Liver (tissue), 9 donors: ENCODE data around the gene SOX11. TPM values are rescaled to one million over a fixed set of nuclear protein-coding genes. Genes with fewer than 3 reads are reported as not detected.

Experiments
- DNase-seq: peaks from one replicate; pipeline ENCODE4 v3.0.0-alpha.2; 2017; ENCODE audit warnings: low spot score
- H3K27ac ChIP-seq, 2 donors: one replicate each; pipeline ENCODE4 v1.7.0; 2013; ENCODE audit warnings: inconsistent platforms in 2 of 2, low read length in 2 of 2, control low read depth in 1 of 2, low read depth in 1 of 2, mild to moderate bottlenecking in 1 of 2
- H3K27me3 ChIP-seq, 4 donors: one replicate each; pipeline versions ENCODE4 v1.6.1 to v1.7.0; 2013; ENCODE audit warnings: low read length in 3 of 4, inconsistent platforms in 1 of 4, mild to moderate bottlenecking in 1 of 4, moderate library complexity in 1 of 4; ENCODE audit not compliant: control insufficient read depth in 4 of 4, insufficient read depth in 4 of 4
- H3K36me3 ChIP-seq, 4 donors: one replicate each; pipeline versions ENCODE4 v1.6.1 to v1.7.0; 2013; ENCODE audit warnings: low read length in 3 of 4, mild to moderate bottlenecking in 3 of 4, low read depth in 1 of 4, moderate library complexity in 1 of 4; ENCODE audit not compliant: control insufficient read depth in 4 of 4, insufficient read depth in 3 of 4
- H3K4me1 ChIP-seq, 4 donors: one replicate each; pipeline versions ENCODE4 v1.6.1 to v1.7.0; 2013; ENCODE audit warnings: low read length in 3 of 4, mild to moderate bottlenecking in 3 of 4, moderate library complexity in 1 of 4; ENCODE audit not compliant: control insufficient read depth in 4 of 4, insufficient read depth in 4 of 4
- H3K4me3 ChIP-seq, 3 donors: one replicate each; pipeline versions ENCODE4 v1.6.1 to v1.7.0; 2013; ENCODE audit warnings: low read length in 3 of 3, control low read depth in 1 of 3, low read depth in 1 of 3, mild to moderate bottlenecking in 1 of 3
- H3K9ac ChIP-seq, 2 donors: one replicate each; pipeline ENCODE4 v1.7.0; 2013; ENCODE audit warnings: low read length in 2 of 2, mild to moderate bottlenecking in 2 of 2, moderate library complexity in 2 of 2, control low read depth in 1 of 2, low read depth in 1 of 2
- H3K9me3 ChIP-seq, 4 donors: one replicate each; pipeline versions ENCODE4 v1.6.1 to v1.7.0; 2013; ENCODE audit warnings: low read length in 3 of 4; ENCODE audit not compliant: control insufficient read depth in 4 of 4
- EGR1 ChIP-seq, 2 donors: IDR thresholded peaks; 2 replicates each; pipeline ENCODE4 v1.6.1; 2016 to 2018; ENCODE audit warnings: antibody characterized with exemption in 2 of 2, low read depth in 2 of 2
- FOXA1 ChIP-seq: IDR thresholded peaks from 2 replicates; pipeline ENCODE4 v1.6.1; 2016; ENCODE audit warnings: antibody characterized with exemption
- FOXA2 ChIP-seq: IDR thresholded peaks from 2 replicates; pipeline ENCODE4 v1.6.1; 2016; ENCODE audit warnings: antibody characterized with exemption
- GABPA ChIP-seq, 2 donors: IDR thresholded peaks in 1 of 2; conservative IDR thresholded peaks in 1 of 2; 2 replicates each; pipeline ENCODE4 v1.6.1; 2016; ENCODE audit warnings: antibody characterized with exemption in 2 of 2, mild to moderate bottlenecking in 1 of 2, moderate library complexity in 1 of 2
- HNF4A ChIP-seq, 2 donors: conservative IDR thresholded peaks; 2 replicates each; pipeline ENCODE4 v1.6.1; 2016; ENCODE audit warnings: antibody characterized with exemption in 2 of 2, mild to moderate bottlenecking in 2 of 2
- HNF4G ChIP-seq: IDR thresholded peaks from 2 replicates; pipeline ENCODE4 v1.6.1; 2016; ENCODE audit warnings: antibody characterized with exemption
- JUND ChIP-seq, 2 donors: IDR thresholded peaks; 2 replicates each; pipeline ENCODE4 v1.6.1; 2016; ENCODE audit warnings: antibody characterized with exemption in 2 of 2
- NR2F2 ChIP-seq: IDR thresholded peaks from 2 replicates; pipeline ENCODE4 v1.6.1; 2016; ENCODE audit warnings: antibody characterized with exemption
- RAD21 ChIP-seq, 2 donors: IDR thresholded peaks; 2 replicates each; pipeline ENCODE4 v1.6.1; 2016; ENCODE audit warnings: antibody characterized with exemption in 2 of 2, mild to moderate bottlenecking in 2 of 2
- RXRA ChIP-seq, 2 donors: IDR thresholded peaks; 2 replicates each; pipeline ENCODE4 v1.6.1; 2017 to 2018; ENCODE audit warnings: antibody characterized with exemption in 2 of 2, mild to moderate bottlenecking in 1 of 2
- SP1 ChIP-seq: IDR thresholded peaks from 2 replicates; pipeline ENCODE4 v1.6.1; 2018; ENCODE audit warnings: antibody characterized with exemption, mild to moderate bottlenecking
- TAF1 ChIP-seq: conservative IDR thresholded peaks from 2 replicates; pipeline ENCODE4 v1.6.1; 2016; ENCODE audit warnings: antibody characterized with exemption, mild to moderate bottlenecking
- YY1 ChIP-seq: IDR thresholded peaks from 2 replicates; pipeline ENCODE4 v1.6.1; 2016; ENCODE audit warnings: antibody characterized with exemption, mild to moderate bottlenecking
- WGBS: extraction: QIAGEN DNeasy Blood & Tissue Kit; methylation state at CpG from one replicate; pipeline ENCODE4 v1.1.7; 2013; 5-methylcytosine and 5-hydroxymethylcytosine counted together
- polyA plus RNA-seq, 2 donors: library from polyadenylated mRNA; stranded (reverse) in 1 of 2; unstranded in 1 of 2; fragments of 200-250 nt in 1 of 2; fragments of >200 nt in 1 of 2; fragmentation: Nextera tagmentation in 1 of 2; extraction: Ambion mirVana in 1 of 2; gene quantifications; one replicate each; pipeline versions ENCODE4 v1.2.1 to v1.2.3, GENCODE V29; 2013 to 2015
- total RNA-seq, 2 donors: library from RNA; depleted of rRNA; stranded (reverse); fragments of >200 nt; gene quantifications; one replicate each; pipeline ENCODE4 v1.2.3, GENCODE V29; 2014
- TF ChIP-seq, protein P1 (sequence below): IDR thresholded peaks from 2 replicates; pipeline ENCODE4 v1.6.1; 2016; ENCODE audit warnings: antibody characterized with exemption, mild to moderate bottlenecking
- TF ChIP-seq, protein P2 (sequence below): IDR thresholded peaks from 2 replicates; pipeline ENCODE4 v1.6.1; 2016; ENCODE audit warnings: antibody characterized with exemption
- TF ChIP-seq, protein P3 (sequence below): IDR thresholded peaks from 2 replicates; pipeline ENCODE4 v1.6.1; 2016; ENCODE audit warnings: antibody characterized with exemption
- TF ChIP-seq, protein P4 (sequence below): fragments of 150-350 bp; IDR thresholded peaks from 2 replicates; pipeline ENCODE4 v1.5.1; 2017; ENCODE audit warnings: improper control_type of control experiment, low read depth, low read length; ENCODE audit not compliant: missing input control
- TF ChIP-seq, protein P5 (sequence below): IDR thresholded peaks from 2 replicates; pipeline ENCODE4 v1.6.1; 2016; ENCODE audit warnings: antibody characterized with exemption
- donor health status: healthy.
- donor health status: healthy.
- donor health status: healthy.
- donor health status: healthy.
- donor health status: healthy.

Gene SOX11
- total and polyA plus RNA-seq, 4 donors = 0.09 TPM; not detected in 3

DNA sequence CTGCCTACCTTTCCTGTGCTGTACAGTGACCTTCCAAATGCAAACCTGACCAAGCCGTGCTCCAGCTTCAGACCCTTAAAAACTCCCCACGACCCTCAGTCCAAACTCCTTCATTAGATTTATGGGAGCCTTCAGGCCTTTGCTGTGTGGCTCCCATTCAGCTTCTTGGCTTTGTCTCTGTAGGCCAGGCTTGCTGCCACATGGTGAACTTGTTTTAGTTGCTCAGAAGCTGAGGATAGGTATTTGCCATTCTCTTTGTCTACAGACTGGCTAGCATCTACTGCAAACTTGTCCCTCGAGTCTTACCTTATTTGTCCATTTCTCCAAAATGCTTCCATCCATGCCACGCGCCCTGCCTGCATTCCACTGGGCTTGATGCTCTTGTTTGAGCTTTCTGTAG is 49.1 kb downstream of the SOX11 start:
- Histone ChIP-seq H3K36me3 (no peaks in the 10 kb centered on the region), H3K9ac (no peak overlapping the region), H3K27ac (no peak overlapping the region), H3K4me1 (no peaks in the 10 kb centered on the region), H3K9me3 (no peaks in the 10 kb centered on the region), H3K4me3 (no peak overlapping the region), H3K27me3 (peaks cover 0 to 5% (median 4%) of the 10 kb centered on the region in 4 donors)
- 66% methylated on average over 5 of the region's 5 CpGs for whole genome bisulfite sequencing
- no peak for DNase-seq
- TF ChIP-seq TAF1 = no peak
- TF ChIP-seq, protein P1, sequence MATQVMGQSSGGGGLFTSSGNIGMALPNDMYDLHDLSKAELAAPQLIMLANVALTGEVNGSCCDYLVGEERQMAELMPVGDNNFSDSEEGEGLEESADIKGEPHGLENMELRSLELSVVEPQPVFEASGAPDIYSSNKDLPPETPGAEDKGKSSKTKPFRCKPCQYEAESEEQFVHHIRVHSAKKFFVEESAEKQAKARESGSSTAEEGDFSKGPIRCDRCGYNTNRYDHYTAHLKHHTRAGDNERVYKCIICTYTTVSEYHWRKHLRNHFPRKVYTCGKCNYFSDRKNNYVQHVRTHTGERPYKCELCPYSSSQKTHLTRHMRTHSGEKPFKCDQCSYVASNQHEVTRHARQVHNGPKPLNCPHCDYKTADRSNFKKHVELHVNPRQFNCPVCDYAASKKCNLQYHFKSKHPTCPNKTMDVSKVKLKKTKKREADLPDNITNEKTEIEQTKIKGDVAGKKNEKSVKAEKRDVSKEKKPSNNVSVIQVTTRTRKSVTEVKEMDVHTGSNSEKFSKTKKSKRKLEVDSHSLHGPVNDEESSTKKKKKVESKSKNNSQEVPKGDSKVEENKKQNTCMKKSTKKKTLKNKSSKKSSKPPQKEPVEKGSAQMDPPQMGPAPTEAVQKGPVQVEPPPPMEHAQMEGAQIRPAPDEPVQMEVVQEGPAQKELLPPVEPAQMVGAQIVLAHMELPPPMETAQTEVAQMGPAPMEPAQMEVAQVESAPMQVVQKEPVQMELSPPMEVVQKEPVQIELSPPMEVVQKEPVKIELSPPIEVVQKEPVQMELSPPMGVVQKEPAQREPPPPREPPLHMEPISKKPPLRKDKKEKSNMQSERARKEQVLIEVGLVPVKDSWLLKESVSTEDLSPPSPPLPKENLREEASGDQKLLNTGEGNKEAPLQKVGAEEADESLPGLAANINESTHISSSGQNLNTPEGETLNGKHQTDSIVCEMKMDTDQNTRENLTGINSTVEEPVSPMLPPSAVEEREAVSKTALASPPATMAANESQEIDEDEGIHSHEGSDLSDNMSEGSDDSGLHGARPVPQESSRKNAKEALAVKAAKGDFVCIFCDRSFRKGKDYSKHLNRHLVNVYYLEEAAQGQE = no peak
- TF ChIP-seq JUND (IDR thresholded peaks at IDR 0.05) = no peak
- TF ChIP-seq, protein P2, sequence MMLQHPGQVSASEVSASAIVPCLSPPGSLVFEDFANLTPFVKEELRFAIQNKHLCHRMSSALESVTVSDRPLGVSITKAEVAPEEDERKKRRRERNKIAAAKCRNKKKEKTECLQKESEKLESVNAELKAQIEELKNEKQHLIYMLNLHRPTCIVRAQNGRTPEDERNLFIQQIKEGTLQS = no peak
- no peak for TF ChIP-seq EGR1 (IDR thresholded peaks at IDR 0.05; ENCODE audit: low read depth in 2 of 2)
- TF ChIP-seq HNF4G = no peak
- no peak for TF ChIP-seq HNF4A (conservative IDR thresholded peaks at IDR 0.05)
- TF ChIP-seq RAD21 (IDR thresholded peaks at IDR 0.05) = no peak
- TF ChIP-seq, protein P3, sequence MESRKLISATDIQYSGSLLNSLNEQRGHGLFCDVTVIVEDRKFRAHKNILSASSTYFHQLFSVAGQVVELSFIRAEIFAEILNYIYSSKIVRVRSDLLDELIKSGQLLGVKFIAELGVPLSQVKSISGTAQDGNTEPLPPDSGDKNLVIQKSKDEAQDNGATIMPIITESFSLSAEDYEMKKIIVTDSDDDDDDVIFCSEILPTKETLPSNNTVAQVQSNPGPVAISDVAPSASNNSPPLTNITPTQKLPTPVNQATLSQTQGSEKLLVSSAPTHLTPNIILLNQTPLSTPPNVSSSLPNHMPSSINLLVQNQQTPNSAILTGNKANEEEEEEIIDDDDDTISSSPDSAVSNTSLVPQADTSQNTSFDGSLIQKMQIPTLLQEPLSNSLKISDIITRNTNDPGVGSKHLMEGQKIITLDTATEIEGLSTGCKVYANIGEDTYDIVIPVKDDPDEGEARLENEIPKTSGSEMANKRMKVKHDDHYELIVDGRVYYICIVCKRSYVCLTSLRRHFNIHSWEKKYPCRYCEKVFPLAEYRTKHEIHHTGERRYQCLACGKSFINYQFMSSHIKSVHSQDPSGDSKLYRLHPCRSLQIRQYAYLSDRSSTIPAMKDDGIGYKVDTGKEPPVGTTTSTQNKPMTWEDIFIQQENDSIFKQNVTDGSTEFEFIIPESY = no peak
- TF ChIP-seq, protein P4, sequence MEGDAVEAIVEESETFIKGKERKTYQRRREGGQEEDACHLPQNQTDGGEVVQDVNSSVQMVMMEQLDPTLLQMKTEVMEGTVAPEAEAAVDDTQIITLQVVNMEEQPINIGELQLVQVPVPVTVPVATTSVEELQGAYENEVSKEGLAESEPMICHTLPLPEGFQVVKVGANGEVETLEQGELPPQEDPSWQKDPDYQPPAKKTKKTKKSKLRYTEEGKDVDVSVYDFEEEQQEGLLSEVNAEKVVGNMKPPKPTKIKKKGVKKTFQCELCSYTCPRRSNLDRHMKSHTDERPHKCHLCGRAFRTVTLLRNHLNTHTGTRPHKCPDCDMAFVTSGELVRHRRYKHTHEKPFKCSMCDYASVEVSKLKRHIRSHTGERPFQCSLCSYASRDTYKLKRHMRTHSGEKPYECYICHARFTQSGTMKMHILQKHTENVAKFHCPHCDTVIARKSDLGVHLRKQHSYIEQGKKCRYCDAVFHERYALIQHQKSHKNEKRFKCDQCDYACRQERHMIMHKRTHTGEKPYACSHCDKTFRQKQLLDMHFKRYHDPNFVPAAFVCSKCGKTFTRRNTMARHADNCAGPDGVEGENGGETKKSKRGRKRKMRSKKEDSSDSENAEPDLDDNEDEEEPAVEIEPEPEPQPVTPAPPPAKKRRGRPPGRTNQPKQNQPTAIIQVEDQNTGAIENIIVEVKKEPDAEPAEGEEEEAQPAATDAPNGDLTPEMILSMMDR = no peak

DNA sequence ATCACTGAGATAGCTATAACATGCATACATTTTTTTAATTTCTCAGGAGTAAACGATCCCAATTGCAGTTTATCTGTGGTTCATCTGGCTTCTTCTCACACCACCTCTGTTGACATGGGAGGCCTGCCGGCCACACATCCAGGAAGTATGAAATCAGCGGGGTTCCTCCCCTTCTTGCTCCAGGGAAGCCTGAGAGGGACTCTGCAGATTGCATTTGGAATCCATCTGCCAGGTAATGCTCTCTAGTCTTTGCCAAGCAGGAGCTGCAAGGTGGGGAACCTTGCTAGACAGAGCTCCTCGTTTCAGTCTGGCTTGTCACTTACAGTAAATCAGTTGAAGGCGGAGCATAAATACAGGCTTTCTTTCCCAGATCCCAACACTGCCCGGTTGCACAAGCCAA is 49.9 kb downstream of the SOX11 start:
- Histone ChIP-seq H3K4me1 (no peaks in the 10 kb centered on the region), H3K27me3 (peaks cover 0 to 5% (median 4%) of the 10 kb centered on the region in 4 donors), H3K9me3 (no peaks in the 10 kb centered on the region), H3K27ac (no peak overlapping the region), H3K36me3 (no peaks in the 10 kb centered on the region), H3K4me3 (no peak overlapping the region), H3K9ac (no peak overlapping the region)
- TF ChIP-seq, protein P2 = no peak
- TF ChIP-seq SP1 (no peak), YY1 (no peak), RXRA (IDR thresholded peaks at IDR 0.05) (no peak), TAF1 (no peak), FOXA1 (no peak), FOXA2 (no peak), HNF4A (conservative IDR thresholded peaks at IDR 0.05) (no peak), RAD21 (IDR thresholded peaks at IDR 0.05) (no peak), NR2F2 (no peak), JUND (IDR thresholded peaks at IDR 0.05) (no peak), GABPA (IDR thresholded peaks at IDR 0.05 in 1 of 2, conservative IDR thresholded peaks at IDR 0.05 in 1 of 2) (no peak), HNF4G (no peak), EGR1 (IDR thresholded peaks at IDR 0.05; ENCODE audit: low read depth in 2 of 2) (no peak)
- TF ChIP-seq, protein P1 = no peak
- TF ChIP-seq, protein P4 = no peak
- TF ChIP-seq, protein P5, sequence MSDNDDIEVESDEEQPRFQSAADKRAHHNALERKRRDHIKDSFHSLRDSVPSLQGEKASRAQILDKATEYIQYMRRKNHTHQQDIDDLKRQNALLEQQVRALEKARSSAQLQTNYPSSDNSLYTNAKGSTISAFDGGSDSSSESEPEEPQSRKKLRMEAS = no peak
- DNase-seq = no peak
- 44% methylated on average over 6 of the region's 6 CpGs for WGBS
